ENCODE measurements around the gene LMBR1.

The LMBR1 gene

GRCh38 chr7:156684661-156685060 lies 208.3 kb downstream of the LMBR1 start:
- no peak for DNase-seq

- no peak for DNase-seq
Measured at GRCh38 chr7:156684251-156684650, 208.7 kb downstream of the LMBR1 start.

GRCh38 chr7:156682928-156683327 lies 210.1 kb downstream of the LMBR1 start:
- no peak for DNase-seq

- no peak for DNase-seq
Measured at GRCh38 chr7:156680281-156680680, 212.7 kb downstream of the LMBR1 start.

GRCh38 chr7:156677374-156678054 lies 215.5 kb downstream of the LMBR1 start:
- no peak for DNase-seq

- DNase-seq = no peak
Measured at GRCh38 chr7:156676263-156676662, 216.7 kb downstream of the LMBR1 start.

- DNase-seq = no peak
Measured at GRCh38 chr7:156675721-156676120, 217.3 kb downstream of the LMBR1 start.

GRCh38 chr7:156673902-156674301 lies 219.1 kb downstream of the LMBR1 start:
- no peak for DNase-seq

GRCh38 chr7:156673454-156673853 lies 219.5 kb downstream of the LMBR1 start:
- no peak for DNase-seq

GRCh38 chr7:156669035-156669828 lies 223.8 kb downstream of the LMBR1 start:
- DNase-seq = no peak

GRCh38 chr7:156668130-156668741 lies 224.7 kb downstream of the LMBR1 start:
- DNase-seq = no peak

- DNase-seq = no peak
Measured at GRCh38 chr7:156667110-156667426, 225.9 kb downstream of the LMBR1 start.

- DNase-seq = no peak
Measured at GRCh38 chr7:156666368-156667109, 226.4 kb downstream of the LMBR1 start.

- no peak for DNase-seq
Measured at GRCh38 chr7:156665101-156665500, 227.9 kb downstream of the LMBR1 start.

- DNase-seq = no peak
Measured at GRCh38 chr7:156662277-156662676, 230.7 kb downstream of the LMBR1 start.

- DNase-seq = no peak
Measured at GRCh38 chr7:156661637-156662036, 231.3 kb downstream of the LMBR1 start.

- no peak for DNase-seq
Measured at GRCh38 chr7:156659961-156660360, 233.0 kb downstream of the LMBR1 start.

GRCh38 chr7:156659203-156659602 lies 233.8 kb downstream of the LMBR1 start:
- DNase-seq = no peak

- no peak for DNase-seq
Measured at GRCh38 chr7:156657681-156658080, 235.3 kb downstream of the LMBR1 start.

GRCh38 chr7:156656598-156656997 lies 236.4 kb downstream of the LMBR1 start:
- DNase-seq = no peak

GRCh38 chr7:156655983-156656382 lies 237.0 kb downstream of the LMBR1 start:
- no peak for DNase-seq

- no peak for DNase-seq
Measured at GRCh38 chr7:156655251-156655650, 237.7 kb downstream of the LMBR1 start.

- no peak for DNase-seq
Measured at GRCh38 chr7:156654511-156655234, 238.3 kb downstream of the LMBR1 start.

Measured in SW 1271 (cell line).